ENCODE results near the gene TAGLN3. TPM values are rescaled to one million over a fixed set of nuclear protein-coding genes. Genes with fewer than 3 reads are reported as not detected.

The TAGLN3 gene
- total RNA-seq, 2 donors from 2014 or later = 1.8 TPM; not detected in 1

DNA sequence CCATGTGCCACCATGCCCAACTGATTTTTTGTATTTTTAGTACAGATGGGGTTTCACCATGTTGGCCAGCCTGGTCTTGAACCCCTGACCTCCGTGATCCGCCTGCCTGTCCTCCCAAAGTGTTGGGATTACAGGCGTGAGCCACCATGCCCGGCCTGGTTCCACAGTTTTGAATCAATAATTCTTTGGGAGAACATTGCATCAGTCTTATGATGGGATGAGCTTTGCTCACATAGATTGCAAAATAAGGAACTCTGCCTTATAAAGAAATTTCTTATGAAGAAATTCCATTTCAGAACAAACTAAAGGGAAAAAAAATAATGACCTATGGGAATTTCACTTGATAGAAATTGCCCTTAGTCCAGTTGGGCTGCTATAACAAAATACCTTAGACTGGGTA lies 20.0 kb downstream of the TAGLN3 start:
- H3K27me3 ChIP-seq = no peaks in the 10 kb centered on the region
- H3K36me3 ChIP-seq = no peaks in the 10 kb centered on the region
- no peaks in the 10 kb centered on the region for H3K4me1 ChIP-seq
- no peak overlapping the region for H3K9ac ChIP-seq (ENCODE audit: low read depth in 2 of 2, low read length in 2 of 2)
- TF ChIP-seq, protein P1, sequence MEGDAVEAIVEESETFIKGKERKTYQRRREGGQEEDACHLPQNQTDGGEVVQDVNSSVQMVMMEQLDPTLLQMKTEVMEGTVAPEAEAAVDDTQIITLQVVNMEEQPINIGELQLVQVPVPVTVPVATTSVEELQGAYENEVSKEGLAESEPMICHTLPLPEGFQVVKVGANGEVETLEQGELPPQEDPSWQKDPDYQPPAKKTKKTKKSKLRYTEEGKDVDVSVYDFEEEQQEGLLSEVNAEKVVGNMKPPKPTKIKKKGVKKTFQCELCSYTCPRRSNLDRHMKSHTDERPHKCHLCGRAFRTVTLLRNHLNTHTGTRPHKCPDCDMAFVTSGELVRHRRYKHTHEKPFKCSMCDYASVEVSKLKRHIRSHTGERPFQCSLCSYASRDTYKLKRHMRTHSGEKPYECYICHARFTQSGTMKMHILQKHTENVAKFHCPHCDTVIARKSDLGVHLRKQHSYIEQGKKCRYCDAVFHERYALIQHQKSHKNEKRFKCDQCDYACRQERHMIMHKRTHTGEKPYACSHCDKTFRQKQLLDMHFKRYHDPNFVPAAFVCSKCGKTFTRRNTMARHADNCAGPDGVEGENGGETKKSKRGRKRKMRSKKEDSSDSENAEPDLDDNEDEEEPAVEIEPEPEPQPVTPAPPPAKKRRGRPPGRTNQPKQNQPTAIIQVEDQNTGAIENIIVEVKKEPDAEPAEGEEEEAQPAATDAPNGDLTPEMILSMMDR (IDR thresholded peaks at IDR 0.05) = no peak
- DNase-seq = no peak
- H3K9me3 ChIP-seq = no peaks in the 10 kb centered on the region
- intact Hi-C loops (cut with DNase I) = no loop called here
- H3K27ac ChIP-seq = no peak overlapping the region
- no peak overlapping the region for H3K4me3 ChIP-seq

GRCh38 chr3:112019716-112020115 lies 21.0 kb downstream of the TAGLN3 start:
- no peaks in the 10 kb centered on the region for H3K36me3 ChIP-seq
- H3K9me3 ChIP-seq = no peaks in the 10 kb centered on the region
- TF ChIP-seq, protein P1 (IDR thresholded peaks at IDR 0.05) = no peak
- no peaks in the 10 kb centered on the region for H3K4me1 ChIP-seq
- no peak overlapping the region for H3K4me3 ChIP-seq
- H3K27ac ChIP-seq = no peak overlapping the region
- no peak for DNase-seq
- intact Hi-C loops (cut with DNase I) = no loop called here
- no peak overlapping the region for H3K9ac ChIP-seq (ENCODE audit: low read depth in 2 of 2, low read length in 2 of 2)
- H3K27me3 ChIP-seq = no peaks in the 10 kb centered on the region

DNA sequence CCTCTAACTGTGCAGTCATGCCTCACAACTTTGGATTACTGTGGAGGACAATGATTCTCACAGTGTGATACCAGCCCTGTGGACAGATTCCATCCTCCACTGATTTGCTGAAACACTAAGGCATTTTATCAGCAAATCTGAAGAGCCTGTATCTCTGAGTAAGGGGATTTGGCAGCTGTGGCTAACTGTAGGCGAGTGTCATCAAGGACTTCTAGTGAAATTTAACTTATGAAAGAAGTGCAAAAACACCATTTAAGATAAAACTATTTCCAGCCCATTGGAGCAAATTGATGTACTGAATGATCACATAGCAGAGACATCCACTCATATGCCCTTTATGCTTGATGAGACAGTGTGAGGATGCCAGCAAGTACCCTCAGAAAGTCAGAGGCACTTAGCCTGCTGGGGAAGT lies 22.0 kb downstream of the TAGLN3 start:
- TF ChIP-seq, protein P1 (IDR thresholded peaks at IDR 0.05) = no peak
- intact Hi-C loops (cut with DNase I) = no loop called here

DNA sequence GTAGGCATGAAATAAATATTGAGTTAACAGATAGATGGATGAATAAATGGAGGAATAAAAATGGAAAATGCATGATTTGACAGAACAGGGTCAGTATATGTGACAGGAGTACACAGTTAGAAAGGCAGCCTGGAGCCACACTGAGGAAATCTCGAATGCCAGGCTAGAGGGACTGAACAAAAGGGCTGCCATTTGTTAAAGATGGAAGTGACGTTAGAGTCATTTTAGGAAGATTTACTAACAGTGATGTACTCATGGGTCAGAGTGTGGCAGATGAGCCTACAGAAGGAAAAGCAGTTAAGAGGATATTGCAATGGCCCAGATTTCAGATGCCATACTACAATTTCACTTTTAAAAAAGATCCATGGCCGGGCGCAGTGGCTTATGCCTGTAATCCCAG lies 28.4 kb downstream of the TAGLN3 start:
- intact Hi-C loops (cut with DNase I) = no loop called here
- no peak for DNase-seq
- no peak overlapping the region for H3K27ac ChIP-seq
- no peaks in the 10 kb centered on the region for H3K9me3 ChIP-seq
- no peaks in the 10 kb centered on the region for H3K36me3 ChIP-seq
- H3K4me3 ChIP-seq = no peak overlapping the region
- TF ChIP-seq, protein P1 (IDR thresholded peaks at IDR 0.05) = no peak
- H3K4me1 ChIP-seq = no peaks in the 10 kb centered on the region
- no peaks in the 10 kb centered on the region for H3K27me3 ChIP-seq
- H3K9ac ChIP-seq (ENCODE audit: low read depth in 2 of 2, low read length in 2 of 2) = no peak overlapping the region

More for the DNA sequence above, 22.0 kb downstream of the TAGLN3 start:
- Histone ChIP-seq H3K36me3 (no peaks in the 10 kb centered on the region), H3K9ac (ENCODE audit: low read depth in 2 of 2, low read length in 2 of 2) (no peak overlapping the region), H3K4me1 (no peaks in the 10 kb centered on the region), H3K4me3 (no peak overlapping the region), H3K9me3 (no peaks in the 10 kb centered on the region), H3K27ac (no peak overlapping the region), H3K27me3 (no peaks in the 10 kb centered on the region)
- DNase-seq = no peak

DNA sequence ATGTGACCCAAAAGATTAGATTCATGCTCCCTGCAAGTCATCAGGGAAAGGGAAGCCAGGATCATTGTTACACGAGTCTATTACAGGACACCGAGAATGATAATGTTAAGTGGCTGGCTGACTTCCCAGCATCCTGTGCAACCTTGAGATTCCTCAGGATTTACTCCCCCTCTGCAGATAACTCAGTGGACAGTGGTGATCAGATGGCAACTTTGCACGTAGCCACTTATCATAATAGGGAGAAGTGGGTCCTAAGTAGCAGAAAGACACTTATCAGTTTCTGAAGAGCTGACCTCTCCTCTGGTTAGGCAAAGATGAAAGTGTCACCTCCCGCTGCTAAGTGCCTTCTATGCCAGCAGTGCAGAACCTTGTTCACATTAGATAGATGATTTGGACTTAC lies 29.1 kb downstream of the TAGLN3 start:
- Histone ChIP-seq H3K4me1 (no peaks in the 10 kb centered on the region), H3K36me3 (no peaks in the 10 kb centered on the region), H3K9ac (ENCODE audit: low read depth in 2 of 2, low read length in 2 of 2) (no peak overlapping the region), H3K4me3 (no peak overlapping the region), H3K27ac (no peak overlapping the region), H3K27me3 (no peaks in the 10 kb centered on the region), H3K9me3 (no peaks in the 10 kb centered on the region)
- intact Hi-C loops (cut with DNase I) = no loop called here
- TF ChIP-seq, protein P1 (IDR thresholded peaks at IDR 0.05) = no peak
- DNase-seq = no peak

DNA sequence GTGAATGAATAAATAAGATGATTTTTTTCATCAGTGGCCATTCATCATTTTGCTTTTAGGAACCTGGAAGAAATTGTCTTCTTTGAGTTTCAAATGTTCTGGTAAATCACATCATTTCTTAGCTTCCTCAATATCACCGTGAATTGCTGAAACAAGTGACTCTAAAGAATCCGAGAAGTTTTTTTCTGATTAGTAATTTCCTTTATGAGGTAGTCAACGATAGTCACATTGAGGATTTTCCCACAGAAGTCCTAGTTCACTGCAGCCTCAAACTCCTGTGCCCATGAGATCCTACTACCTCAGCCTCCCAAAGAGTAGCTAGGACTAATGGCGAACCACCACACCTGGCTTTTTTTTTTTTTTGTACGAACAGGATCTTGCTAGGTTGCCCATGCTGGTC lies 32.2 kb downstream of the TAGLN3 start:
- intact Hi-C loops (cut with DNase I) = no loop called here
- DNase-seq = no peak
- Histone ChIP-seq H3K27me3 (no peaks in the 10 kb centered on the region), H3K27ac (no peak overlapping the region), H3K4me3 (no peak overlapping the region), H3K9ac (ENCODE audit: low read depth in 2 of 2, low read length in 2 of 2) (no peak overlapping the region), H3K36me3 (no peaks in the 10 kb centered on the region), H3K9me3 (no peaks in the 10 kb centered on the region), H3K4me1 (no peaks in the 10 kb centered on the region)
- TF ChIP-seq, protein P1 (IDR thresholded peaks at IDR 0.05) = no peak
